IMR-90 (cell line): ENCODE measurements around the gene TTC21B. TPM values are rescaled to one million over a fixed set of nuclear protein-coding genes. Genes with fewer than 3 reads are reported as not detected.

Experiments
- ATAC-seq: fragments of 200-7000 bp; cut with Tn5 transposase; 2 replicates; pipeline ENCODE4 v1.9.1; 2020; ENCODE audit warnings: low read depth, mild to moderate bottlenecking, moderate library complexity
- BruUV-seq: library from RNA; stranded (reverse); fragments of 400-500 nt; replicated peaks from 2 replicates; lab custom pipeline; 2021; lab: Mats Ljungman, UMichigan
- CTCF ChIA-PET: fragments of 300-600 bp; formaldehyde crosslinking; extraction: SDS; loops from one replicate; lab custom pipeline; 2021; ENCODE audit warnings: antibody characterized with exemption; lab: Yijun Ruan, JAX
- POLR2A ChIA-PET: fragments of 300-600 bp; sonication (Branson Sonifier 250); formaldehyde crosslinking; loops from one replicate; lab custom pipeline; 2022; ENCODE audit warnings: antibody characterized with exemption; ENCODE audit not compliant: unreplicated experiment; lab: Charles Lee
- DNase-seq: peaks from one replicate; pipeline ENCODE4 v3.0.0; 2013
- H2AFZ ChIP-seq: replicated peaks from 2 replicates; pipeline ENCODE3; 2013; ENCODE audit warnings: low read length, mild to moderate bottlenecking; ENCODE audit not compliant: poor library complexity
- H2AK5ac ChIP-seq: 2 replicates; pipeline ENCODE4 v1.6.1; 2013; ENCODE audit warnings: low read depth, low read length, inconsistent platforms
- H2AK9ac ChIP-seq: replicated peaks from 2 replicates; pipeline ENCODE3; 2013; ENCODE audit warnings: mild to moderate bottlenecking, low read depth, low read length, moderate library complexity; ENCODE audit not compliant: poor library complexity
- H2BK120ac ChIP-seq: 2 replicates; pipeline ENCODE4 v1.6.1; 2013; ENCODE audit warnings: low read depth, low read length, inconsistent platforms
- H2BK15ac ChIP-seq: 3 replicates; pipeline ENCODE4 v1.6.1; 2013; ENCODE audit warnings: low read depth, low read length, inconsistent platforms
- H2BK20ac ChIP-seq: 2 replicates; pipeline ENCODE4 v1.6.1; 2013; ENCODE audit warnings: low read depth, mild to moderate bottlenecking, inconsistent platforms, low read length, moderate library complexity
- H2BK5ac ChIP-seq: 2 replicates; pipeline ENCODE4 v1.6.1; 2013; ENCODE audit warnings: mild to moderate bottlenecking, low read depth, low read length, inconsistent platforms; ENCODE audit not compliant: poor library complexity, severe bottlenecking
- H3K14ac ChIP-seq: replicated peaks from 2 replicates; pipeline ENCODE4 v1.6.1; 2013; ENCODE audit warnings: low read depth, low read length, inconsistent platforms
- H3K18ac ChIP-seq: 2 replicates; pipeline ENCODE4 v1.6.1; 2013; ENCODE audit warnings: low read depth, low read length, control low read depth
- H3K23ac ChIP-seq: 2 replicates; pipeline ENCODE4 v1.6.1; 2013; ENCODE audit warnings: low read depth, low read length, inconsistent platforms
- H3K27ac ChIP-seq: 2 replicates; pipeline ENCODE4 v1.5.1; 2013; ENCODE audit warnings: mild to moderate bottlenecking, control low read depth, low read length; ENCODE audit not compliant: insufficient read depth
- H3K27me3 ChIP-seq: 2 replicates; pipeline ENCODE4 v1.6.1; 2013; ENCODE audit warnings: low read length; ENCODE audit not compliant: control insufficient read depth, insufficient read depth
- H3K36me3 ChIP-seq: 2 replicates; pipeline ENCODE4 v1.6.1; 2013; ENCODE audit warnings: low read length, mixed read lengths; ENCODE audit not compliant: control insufficient read depth, insufficient read depth
- H3K4ac ChIP-seq: 2 replicates; pipeline ENCODE4 v1.6.1; 2013; ENCODE audit warnings: low read depth, low read length, inconsistent platforms
- H3K4me1 ChIP-seq: 2 replicates; pipeline ENCODE4 v1.6.1; 2013; ENCODE audit warnings: low read length, mixed read lengths; ENCODE audit not compliant: control insufficient read depth, insufficient read depth
- H3K4me2 ChIP-seq: 2 replicates; pipeline ENCODE4 v1.6.1; 2013; ENCODE audit warnings: low read depth, mild to moderate bottlenecking, control low read depth, low read length, moderate library complexity
- H3K4me3 ChIP-seq: 2 replicates; pipeline ENCODE4 v1.5.1; 2013; ENCODE audit warnings: low read depth, mild to moderate bottlenecking, control low read depth, low read length, moderate library complexity; ENCODE audit not compliant: insufficient read depth
- H3K56ac ChIP-seq: 2 replicates; pipeline ENCODE4 v1.6.1; 2013; ENCODE audit warnings: low read length, inconsistent platforms; ENCODE audit not compliant: insufficient read depth; ENCODE audit errors: extremely low read depth
- H3K79me1 ChIP-seq, 2 experiments: 2 replicates each; pipeline ENCODE4 v1.6.1; 2013; ENCODE audit warnings: low read length in 2 of 2, inconsistent platforms in 1 of 2, low read depth in 1 of 2
- H3K9ac ChIP-seq: 2 replicates; pipeline ENCODE4 v1.6.1; 2013; ENCODE audit warnings: low read depth, low read length, control low read depth
- H3K9me1 ChIP-seq: 2 replicates; pipeline ENCODE4 v1.6.1; 2013; ENCODE audit warnings: low read length, inconsistent platforms; ENCODE audit not compliant: insufficient read depth
- H3K9me3 ChIP-seq: 2 replicates; pipeline ENCODE4 v1.6.1; 2013; ENCODE audit warnings: low read length; ENCODE audit not compliant: control insufficient read depth, insufficient read depth
- H4K20me1 ChIP-seq: 2 replicates; pipeline ENCODE4 v1.6.1; 2013; ENCODE audit warnings: low read length, inconsistent platforms; ENCODE audit not compliant: insufficient read depth
- H4K5ac ChIP-seq: 2 replicates; pipeline ENCODE4 v1.6.1; 2013; ENCODE audit warnings: mild to moderate bottlenecking, low read depth, low read length, control low read depth
- H4K8ac ChIP-seq, 2 experiments: 2 replicates each; pipeline ENCODE4 v1.6.1; 2013; ENCODE audit warnings: low read depth in 2 of 2, low read length in 2 of 2, control low read depth in 1 of 2, inconsistent platforms in 1 of 2
- H4K91ac ChIP-seq: 2 replicates; pipeline ENCODE4 v1.6.1; 2013; ENCODE audit warnings: low read depth, low read length, inconsistent platforms; ENCODE audit not compliant: insufficient read depth
- CEBPB ChIP-seq: IDR thresholded peaks from 2 replicates; pipeline ENCODE4 v1.6.1; 2012; ENCODE audit warnings: low read depth, low read length, improper control_type of control experiment
- CHD1 ChIP-seq: IDR thresholded peaks from 2 replicates; pipeline ENCODE4 v1.6.1; 2012; ENCODE audit warnings: low read depth, low read length, improper control_type of control experiment
- CTCF ChIP-seq: conservative IDR thresholded peaks from 2 replicates; pipeline ENCODE4 v1.5.1; 2012; ENCODE audit warnings: mild to moderate bottlenecking, low read depth, low read length, improper control_type of control experiment
- FOS ChIP-seq: fragments of 150-350 bp; IDR thresholded peaks from 2 replicates; pipeline ENCODE4 v1.6.1; 2016; ENCODE audit warnings: low read depth, low read length
- MAZ ChIP-seq: IDR thresholded peaks from 2 replicates; pipeline ENCODE4 v1.6.1; 2012; ENCODE audit warnings: low read depth, mild to moderate bottlenecking, low read length, improper control_type of control experiment, moderate library complexity, borderline replicate concordance
- NFE2L2 ChIP-seq: fragments of 150-350 bp; IDR thresholded peaks from 2 replicates; pipeline ENCODE4 v1.6.1; 2016; ENCODE audit warnings: low read depth, mild to moderate bottlenecking, low read length
- POLR2A ChIP-seq: IDR thresholded peaks from 2 replicates; pipeline ENCODE4 v1.6.1; 2012; ENCODE audit warnings: mild to moderate bottlenecking, low read depth, low read length
- RCOR1 ChIP-seq: IDR thresholded peaks from 2 replicates; pipeline ENCODE4 v1.6.1; 2012; ENCODE audit warnings: mild to moderate bottlenecking, low read length, improper control_type of control experiment; ENCODE audit not compliant: insufficient replicate concordance
- SMC3 ChIP-seq: fragments of 150-350 bp; IDR thresholded peaks from 2 replicates; pipeline ENCODE4 v1.6.1; 2016; ENCODE audit warnings: low read depth, mild to moderate bottlenecking, antibody characterized with exemption, low read length, moderate library complexity
- USF2 ChIP-seq: fragments of 150-350 bp; IDR thresholded peaks from 2 replicates; pipeline ENCODE4 v1.6.1; 2017; ENCODE audit warnings: mild to moderate bottlenecking, antibody characterized with exemption, low read length, low read depth
- WGBS, 2 experiments: methylation state at CpG; one replicate each; pipeline versions ENCODE4 v1.1.5 to v1.1.7; 2013; ENCODE audit warnings: missing lambda C conversion rate in 2 of 2; ENCODE audit not compliant: insufficient read length in 1 of 2; ENCODE audit errors: extremely low coverage in 2 of 2; 5-methylcytosine and 5-hydroxymethylcytosine counted together
- dilution Hi-C: fragments of 300-500 bp; cut with HindIII; formaldehyde crosslinking; loops from one replicate; pipeline ENCODE4 v1.14.3; 2018; ENCODE audit warnings: low sequenced_read_pairs; ENCODE audit not compliant: unreplicated experiment
- in situ Hi-C: fragments of 300-500 bp; cut with MboI; formaldehyde crosslinking; loops from 3 replicates; pipeline ENCODE4 v1.14.3; 2019; ENCODE audit warnings: low sequenced_read_pairs, inconsistent platforms, mixed read lengths
- intact Hi-C: fragments of 100-400 bp; cut with micrococcal nuclease; formaldehyde crosslinking; loops from 2 replicates; pipeline ENCODE4 v1.10.0; 2022
- polyA plus RNA-seq, 3 experiments: library from polyadenylated mRNA; depleted of rRNA; stranded (reverse); fragments of >200 nt; gene quantifications; 2 replicates each; pipeline ENCODE4 v1.2.3, GENCODE V29; 2012; ENCODE audit warnings: low replicate concordance in 1 of 3
- total RNA-seq: library from RNA; depleted of rRNA; stranded (reverse); fragments of >200 nt; gene quantifications from 2 replicates; pipeline ENCODE4 v1.2.3, GENCODE V29; 2012

The TTC21B gene
- total and polyA plus RNA-seq, 2 of the 4 experiments (the other 2 are of a cell fraction): 8.0 to 17.2 TPM

- no peak overlapping the region for H4K5ac ChIP-seq
- no peak overlapping the region for H3K4me2 ChIP-seq
- no peak overlapping the region for H4K8ac ChIP-seq
- no TSS peak for BruUV-seq
- in situ Hi-C loops (no loop called here), intact Hi-C loops (no loop called here), dilution Hi-C loops (no loop called here)
- no peak overlapping the region for H3K23ac ChIP-seq
- H3K18ac ChIP-seq: no peak overlapping the region
- no peak for TF ChIP-seq SMC3
- TF ChIP-seq CHD1: no peak
- no peak for TF ChIP-seq CTCF
- no peak for TF ChIP-seq NFE2L2
- no peak for TF ChIP-seq POLR2A
- TF ChIP-seq MAZ: no peak
- TF ChIP-seq RCOR1: no peak
- TF ChIP-seq USF2: no peak
- TF ChIP-seq FOS: no peak
- no peak for TF ChIP-seq CEBPB
- CTCF ChIA-PET: no interaction called here
- H2AK5ac ChIP-seq: no peak overlapping the region
- H4K91ac ChIP-seq: no peak overlapping the region
- H2BK120ac ChIP-seq: no peak overlapping the region
- no peak overlapping the region for H3K9ac ChIP-seq
- no peaks in the 10 kb centered on the region for H4K20me1 ChIP-seq
- no peak for DNase-seq
- no peaks in the 10 kb centered on the region for H3K9me3 ChIP-seq
- H2AFZ ChIP-seq: no peak overlapping the region
- H3K4me3 ChIP-seq: no peak overlapping the region
- no peak overlapping the region for H2AK9ac ChIP-seq
- H3K79me1 ChIP-seq: no peaks in the 10 kb centered on the region; a peak in 1 of 4 replicates
- H3K4ac ChIP-seq: no peak overlapping the region
- H3K27ac ChIP-seq: no peak overlapping the region
- H3K14ac ChIP-seq: no peak overlapping the region
- no peak overlapping the region for H2BK5ac ChIP-seq
- no peak overlapping the region for H2BK15ac ChIP-seq
- peaks cover 3% of the 10 kb centered on the region; the same call in 1 of the 2 replicates for H3K9me1 ChIP-seq
- H3K4me1 ChIP-seq: no peaks in the 10 kb centered on the region
- H3K36me3 ChIP-seq: peaks cover 14% of the 10 kb centered on the region
- no CpG with 5 or more reads among the region's 5 CpGs for WGBS, 2 experiments
- no peak overlapping the region for H3K56ac ChIP-seq
- no peak for ATAC-seq
- no peaks in the 10 kb centered on the region for H3K27me3 ChIP-seq
- POLR2A ChIA-PET: no interaction called here
- no peak overlapping the region for H2BK20ac ChIP-seq
Measured at GRCh38 chr2:165897074-165897473, 56.5 kb downstream of the TTC21B start.
